NCI-H748 treated with DMSO at 0.1 percent for 48 hours (cell line): Measurements from ENCODE around the gene CHRM1.

Experiments
- DNase-seq: peaks from one replicate; lab custom pipeline; 2025; lab: John Stamatoyannopoulos, UW

CHRM1 gene

DNA sequence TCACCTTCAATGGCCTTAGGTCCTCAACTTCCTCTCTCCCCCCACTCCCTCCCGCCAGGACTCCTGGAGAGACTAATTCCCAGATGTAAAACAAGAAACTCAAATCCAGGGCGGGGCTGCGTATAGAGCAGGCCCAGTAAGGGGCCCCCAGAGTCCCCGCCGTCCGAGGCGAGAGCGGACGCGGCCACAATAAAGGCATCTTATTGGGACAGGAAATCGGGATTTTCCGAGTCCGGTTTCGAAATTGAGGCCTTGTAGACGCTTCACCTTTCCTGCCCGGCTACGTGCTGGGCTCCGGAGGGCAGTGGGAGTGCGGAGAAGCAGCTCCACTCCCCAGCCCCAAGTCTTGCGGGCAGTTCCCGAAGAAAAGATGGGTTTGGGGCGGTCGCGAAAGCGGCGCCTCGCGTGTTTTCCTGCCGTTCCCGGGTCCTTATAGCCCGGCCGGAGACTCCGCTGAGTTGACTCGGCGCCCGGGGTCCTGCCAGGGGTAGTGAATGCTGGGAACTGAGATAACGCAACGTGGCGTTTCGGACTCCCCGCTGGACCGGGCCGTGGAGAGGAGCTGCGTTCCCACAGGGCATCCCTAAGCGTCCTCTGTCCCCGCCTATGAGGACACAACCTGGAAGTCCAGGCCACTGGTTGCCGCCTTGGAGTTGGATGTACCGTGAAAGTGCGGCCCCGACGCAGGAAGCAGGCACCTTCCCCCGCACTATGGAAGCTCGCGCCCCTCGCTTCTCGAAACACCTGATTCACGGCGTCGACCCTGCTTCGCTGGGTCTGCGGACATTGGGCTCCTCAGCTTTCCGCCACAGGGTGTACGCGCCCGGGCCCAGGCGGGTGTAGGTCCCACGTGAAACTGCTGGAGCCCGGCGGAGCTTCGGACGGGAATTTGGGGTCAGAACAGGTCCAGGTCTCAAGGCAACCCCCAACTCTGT lies 4.8 kb upstream of the CHRM1 start:
- DNase-seq = no peak

GRCh38 chr11:62925308-62925707 lies 4.1 kb upstream of the CHRM1 start:
- no peak for DNase-seq

- no peak for DNase-seq
These were observed 2.6 kb upstream of the CHRM1 start for GRCh38 chr11:62923601-62924411.

DNA sequence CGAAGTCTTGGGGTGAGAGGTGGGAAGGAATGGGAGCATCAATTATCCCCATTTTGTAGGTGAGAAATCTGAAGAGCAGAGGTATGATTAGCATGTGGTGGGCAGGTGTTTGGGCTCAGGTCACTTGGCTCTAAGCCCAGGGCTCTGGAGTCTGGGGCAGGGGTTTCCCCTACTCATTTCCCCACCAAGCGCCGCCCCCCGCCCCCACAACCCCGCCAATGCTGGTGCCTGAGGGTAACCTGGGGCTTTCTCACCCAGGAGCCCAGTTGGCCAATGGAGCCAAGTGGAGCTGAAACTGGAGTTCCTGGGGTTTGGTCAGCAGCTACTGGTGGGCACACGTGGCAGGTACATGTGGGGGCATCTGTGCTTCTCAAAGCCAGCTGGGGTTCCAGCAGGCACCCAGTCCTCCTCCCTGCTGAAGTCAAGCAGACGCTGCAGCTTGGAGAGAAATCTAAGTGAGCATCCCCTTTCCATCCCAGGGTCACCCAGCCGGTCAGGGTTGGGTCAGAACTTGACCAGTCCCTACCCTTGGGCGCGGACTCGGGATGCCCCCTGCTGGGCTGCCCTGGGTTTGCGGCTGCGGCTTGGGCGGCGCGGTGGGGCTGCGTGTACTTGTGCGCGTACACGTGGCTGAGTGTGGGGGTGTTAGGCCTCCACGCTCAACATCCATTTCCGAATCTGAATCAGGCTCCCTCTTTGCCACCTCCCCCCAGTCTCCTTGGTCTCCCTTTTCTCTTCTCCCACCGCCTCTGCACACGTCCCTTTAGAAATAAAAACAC lies 1.7 kb upstream of the CHRM1 start:
- DNase-seq = no peak

GRCh38 chr11:62922189-62922589 lies 1.0 kb upstream of the CHRM1 start:
- DNase-seq = no peak

DNA sequence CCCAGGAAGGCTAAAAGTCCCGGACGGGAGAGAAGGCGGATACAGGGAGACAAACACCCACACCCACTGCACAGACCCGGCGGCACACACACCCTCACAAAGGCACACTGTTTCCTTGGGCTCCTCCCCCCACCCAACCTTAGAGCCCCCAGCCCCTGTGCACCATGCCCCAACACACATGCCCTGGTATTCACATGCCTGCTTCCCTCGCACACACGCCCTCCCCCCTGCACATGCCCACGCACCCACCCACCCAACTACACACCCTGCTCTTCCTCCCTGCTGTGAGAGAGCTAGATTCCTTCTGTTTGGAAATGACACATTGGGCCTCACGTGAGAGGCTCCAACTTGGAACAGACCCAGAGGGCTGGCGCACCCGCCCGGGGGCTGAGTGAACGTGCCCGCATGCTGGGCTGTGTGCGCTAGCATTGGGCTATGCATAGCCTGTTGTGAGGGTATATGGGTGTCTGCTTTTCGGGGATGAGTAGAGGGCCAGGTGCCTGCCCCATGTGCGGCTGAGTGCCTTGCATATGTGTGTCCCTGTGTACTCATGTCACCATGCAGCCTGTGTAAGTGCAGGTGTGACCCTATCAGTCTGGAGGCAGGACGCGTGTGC lies 518 bp upstream of the CHRM1 start:
- no peak for DNase-seq

DNA sequence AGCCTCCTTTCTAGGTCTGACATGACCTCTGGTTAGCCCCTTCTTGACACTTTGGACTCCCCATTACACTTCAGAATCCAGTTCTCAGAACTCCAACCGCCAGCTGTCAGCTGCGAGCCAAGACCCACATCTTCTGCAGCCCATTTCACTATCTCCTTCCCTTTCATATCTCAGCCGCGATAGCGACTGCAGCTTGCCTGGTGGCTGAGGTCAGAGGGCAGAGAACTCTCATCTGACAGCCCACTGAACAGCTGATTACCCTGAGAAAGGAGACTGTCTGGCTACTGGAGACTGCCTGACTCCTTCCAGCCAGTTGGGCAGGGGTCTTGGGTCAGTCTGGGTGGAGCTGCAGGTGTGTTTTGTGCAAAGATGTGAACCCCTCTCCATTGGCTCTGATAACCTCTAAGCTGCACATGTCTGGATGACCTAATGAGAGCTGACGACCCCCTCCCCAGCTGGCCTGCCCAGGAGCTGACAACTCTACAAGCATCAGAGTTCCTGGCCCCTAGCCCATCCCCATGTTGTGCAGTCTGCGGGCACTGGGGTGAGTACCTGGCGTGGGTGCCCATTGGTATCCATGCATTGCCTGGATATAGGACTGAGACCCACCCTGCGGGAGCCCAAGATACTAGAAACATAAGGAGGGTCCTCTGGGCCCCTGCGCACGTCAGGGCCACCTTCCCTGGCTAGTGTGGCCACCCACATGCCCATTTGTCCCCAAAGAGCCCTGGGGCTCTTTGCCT lies 1.1 kb downstream of the CHRM1 start:
- DNase-seq = no peak

DNA sequence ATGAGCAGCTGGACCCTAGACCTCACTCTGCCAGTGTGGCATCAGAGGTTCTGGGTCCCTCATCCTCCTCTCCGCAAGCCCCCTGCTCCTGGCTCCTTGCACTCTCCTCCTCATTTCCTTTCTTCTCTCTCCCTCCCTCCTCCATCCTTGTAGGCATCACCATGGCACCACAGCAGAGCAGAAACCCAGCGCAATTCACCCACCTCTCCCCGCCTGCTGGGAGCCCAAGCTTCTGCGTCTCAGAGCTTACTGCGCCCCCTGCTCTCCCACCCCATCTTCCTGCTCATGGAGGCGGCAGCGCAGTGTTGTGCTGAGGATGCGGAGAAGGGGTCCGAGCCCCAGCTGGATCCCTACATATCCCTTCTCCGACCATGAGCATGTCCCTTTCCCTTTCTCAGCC lies 1.7 kb downstream of the CHRM1 start:
- DNase-seq = no peak

- DNase-seq = no peak
These were observed 2.6 kb downstream of the CHRM1 start for GRCh38 chr11:62918531-62918930.

- DNase-seq = no peak
These were observed 3.2 kb downstream of the CHRM1 start for GRCh38 chr11:62917906-62918502.

DNA sequence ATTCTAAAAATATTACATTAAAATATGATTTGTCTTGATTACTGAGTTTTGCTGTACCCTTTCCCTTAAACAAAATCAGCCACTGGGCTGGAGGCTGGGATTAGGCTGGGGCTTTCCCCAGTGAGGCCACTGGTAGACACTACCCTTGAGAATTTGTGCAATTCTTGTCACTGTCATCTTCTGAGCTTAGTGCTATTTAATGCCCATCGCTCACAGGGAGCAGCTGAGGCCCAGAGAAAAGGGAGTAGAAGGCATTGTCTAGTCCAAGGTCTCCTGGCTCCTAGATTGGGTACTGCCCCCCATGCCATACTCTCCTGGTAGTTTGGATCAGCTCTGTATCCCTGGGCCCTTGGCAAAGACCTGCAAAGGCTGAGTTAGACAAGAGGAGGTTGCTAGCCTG lies 6.7 kb downstream of the CHRM1 start:
- DNase-seq = no peak

- DNase-seq = no peak
These were observed 8.9 kb downstream of the CHRM1 start for GRCh38 chr11:62912268-62912667.

DNA sequence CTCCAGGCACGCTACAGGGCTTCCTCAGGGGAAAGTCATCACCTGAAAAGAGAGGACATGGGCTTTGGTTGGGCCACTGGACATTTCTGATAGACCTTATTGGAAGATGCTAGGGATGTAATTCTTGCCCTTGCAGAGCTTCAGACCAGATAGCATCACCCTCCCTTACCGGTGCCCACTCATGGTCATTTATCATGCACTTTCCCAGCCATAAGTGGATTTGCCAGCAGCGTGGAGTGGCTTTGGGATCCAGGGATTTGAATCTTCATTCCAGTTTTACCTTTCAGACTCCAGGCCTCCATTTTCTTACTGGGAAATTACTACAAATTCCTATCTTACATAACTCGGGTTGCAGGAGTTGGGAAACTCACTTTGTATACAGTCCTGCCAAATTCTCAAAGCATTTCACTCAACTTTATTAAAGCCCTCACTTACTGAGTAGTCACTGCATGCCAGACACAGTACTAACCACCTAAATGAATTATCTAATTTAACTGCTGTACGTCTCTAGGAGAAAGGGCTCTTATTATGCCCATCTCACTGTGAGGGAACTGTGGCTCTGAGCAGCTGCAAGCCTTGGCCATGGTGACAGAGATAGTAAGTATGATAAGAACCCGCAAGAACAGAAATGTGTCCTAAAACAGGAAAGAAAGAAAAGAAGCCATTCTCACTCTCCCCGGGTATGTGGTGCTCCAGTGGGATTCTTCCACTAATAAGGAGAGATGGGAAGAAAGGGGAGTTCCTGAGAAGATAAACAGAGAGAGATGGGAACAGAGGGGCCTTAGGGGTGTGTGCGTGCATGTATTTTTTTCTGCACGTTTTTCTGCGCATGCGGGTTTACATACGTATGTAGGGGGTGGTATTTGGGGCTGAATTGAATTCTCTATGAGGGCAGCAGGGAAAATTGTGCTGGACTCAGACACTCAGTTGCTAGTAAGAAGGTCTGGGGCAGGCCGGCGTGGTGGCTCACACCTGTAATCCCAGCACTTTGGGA lies 9.7 kb downstream of the CHRM1 start:
- no peak for DNase-seq

GRCh38 chr11:62910141-62910882 lies 10.9 kb downstream of the CHRM1 start:
- no peak for DNase-seq

GRCh38 chr11:62909107-62909894 lies 11.9 kb downstream of the CHRM1 start:
- DNase-seq = peak; percentile 23

DNA sequence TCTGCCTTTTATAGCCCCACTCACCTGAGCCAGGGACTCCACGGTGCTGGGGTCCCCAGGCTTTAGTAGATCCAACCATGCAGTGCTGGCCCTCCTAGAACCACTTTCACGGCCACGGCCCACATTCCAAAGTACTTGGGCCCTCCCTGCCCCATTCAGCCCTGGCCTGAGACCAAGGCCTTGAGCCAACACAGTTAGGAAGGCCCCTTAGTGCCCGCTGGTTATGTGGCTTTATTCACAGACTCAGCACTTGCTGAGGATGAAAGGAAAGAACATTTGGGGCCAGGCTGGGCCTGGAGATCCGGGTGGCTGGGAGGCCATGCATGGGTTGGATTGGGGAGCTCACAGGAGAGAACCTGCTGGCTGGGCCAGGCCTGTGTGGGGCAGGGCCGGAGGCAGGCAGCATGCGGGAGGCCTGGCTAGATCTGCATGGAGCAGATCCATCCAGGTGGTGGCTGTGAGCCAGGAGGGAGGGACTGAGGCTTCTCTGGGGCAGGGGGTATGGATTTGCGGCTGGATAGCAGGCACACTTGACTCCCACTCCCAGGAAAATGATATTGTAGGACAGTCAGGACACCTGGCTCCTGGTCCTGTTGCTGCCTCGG lies 12.6 kb downstream of the CHRM1 start:
- no peak for DNase-seq

DNA sequence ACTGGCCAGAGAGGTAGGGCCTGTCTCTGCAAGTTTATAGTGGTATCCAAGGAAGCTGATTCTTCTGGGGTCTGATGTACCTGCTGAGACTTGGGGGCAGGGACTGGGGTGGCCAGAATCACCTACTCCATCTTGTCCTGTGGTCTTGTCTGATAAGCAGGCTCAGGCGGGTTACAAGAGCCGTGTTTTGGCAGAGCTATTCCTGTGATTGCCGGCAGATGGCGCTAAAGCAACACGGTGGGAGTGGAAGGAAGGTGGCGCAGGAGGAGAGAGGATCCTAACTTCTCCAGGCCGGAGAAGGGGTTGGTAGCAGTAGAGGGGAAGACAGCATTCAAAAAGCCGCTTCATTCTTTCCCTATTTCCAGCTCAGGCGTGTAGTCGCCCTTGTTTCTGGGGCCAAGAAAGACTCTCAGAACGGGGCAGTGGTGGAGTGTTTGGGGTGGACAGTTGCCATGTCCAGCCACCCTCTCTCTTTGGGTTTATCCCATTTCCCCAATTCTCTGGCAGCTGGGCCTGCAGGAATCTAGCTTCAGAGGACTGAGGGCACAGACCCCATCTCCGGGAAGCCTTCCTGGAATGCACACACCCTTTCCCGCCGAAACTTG lies 15.1 kb downstream of the CHRM1 start:
- peak; percentile 50 for DNase-seq
